GM10266 (cell line): ENCODE measurements around the gene TBC1D8.

Experiments used
- DNase-seq: peaks from one replicate; pipeline ENCODE4 v3.0.0; 2012; ENCODE audit errors: extremely low spot score
- TF ChIP-seq, protein P1 (sequence below): IDR thresholded peaks from 2 replicates; pipeline ENCODE4 v1.5.1; 2012; ENCODE audit warnings: mild to moderate bottlenecking, low read depth; ENCODE audit not compliant: control insufficient read depth, insufficient read depth; ENCODE audit errors: missing control alignments

Gene TBC1D8

DNA sequence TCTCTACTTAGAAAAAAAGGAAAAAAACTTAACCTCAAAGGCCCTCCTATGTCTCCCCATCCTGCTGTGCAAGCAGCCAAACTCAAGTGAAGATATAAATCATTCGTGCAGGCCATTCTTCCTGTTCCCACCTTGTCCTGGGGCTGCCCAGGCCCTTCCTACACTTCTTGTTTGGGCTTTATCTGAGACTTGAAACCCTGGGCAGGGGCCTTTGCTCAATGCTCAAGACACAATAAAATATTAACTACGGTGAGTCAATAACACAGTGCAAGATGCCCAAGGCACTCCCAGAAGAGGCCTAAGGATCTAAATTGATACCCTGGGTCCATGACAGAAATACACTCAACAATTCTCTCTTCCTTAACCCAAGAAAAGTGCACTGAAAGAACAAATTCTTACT is 67.6 kb downstream of the TBC1D8 start:
- DNase-seq: no peak
- TF ChIP-seq, protein P1, sequence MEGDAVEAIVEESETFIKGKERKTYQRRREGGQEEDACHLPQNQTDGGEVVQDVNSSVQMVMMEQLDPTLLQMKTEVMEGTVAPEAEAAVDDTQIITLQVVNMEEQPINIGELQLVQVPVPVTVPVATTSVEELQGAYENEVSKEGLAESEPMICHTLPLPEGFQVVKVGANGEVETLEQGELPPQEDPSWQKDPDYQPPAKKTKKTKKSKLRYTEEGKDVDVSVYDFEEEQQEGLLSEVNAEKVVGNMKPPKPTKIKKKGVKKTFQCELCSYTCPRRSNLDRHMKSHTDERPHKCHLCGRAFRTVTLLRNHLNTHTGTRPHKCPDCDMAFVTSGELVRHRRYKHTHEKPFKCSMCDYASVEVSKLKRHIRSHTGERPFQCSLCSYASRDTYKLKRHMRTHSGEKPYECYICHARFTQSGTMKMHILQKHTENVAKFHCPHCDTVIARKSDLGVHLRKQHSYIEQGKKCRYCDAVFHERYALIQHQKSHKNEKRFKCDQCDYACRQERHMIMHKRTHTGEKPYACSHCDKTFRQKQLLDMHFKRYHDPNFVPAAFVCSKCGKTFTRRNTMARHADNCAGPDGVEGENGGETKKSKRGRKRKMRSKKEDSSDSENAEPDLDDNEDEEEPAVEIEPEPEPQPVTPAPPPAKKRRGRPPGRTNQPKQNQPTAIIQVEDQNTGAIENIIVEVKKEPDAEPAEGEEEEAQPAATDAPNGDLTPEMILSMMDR: no peak

DNA sequence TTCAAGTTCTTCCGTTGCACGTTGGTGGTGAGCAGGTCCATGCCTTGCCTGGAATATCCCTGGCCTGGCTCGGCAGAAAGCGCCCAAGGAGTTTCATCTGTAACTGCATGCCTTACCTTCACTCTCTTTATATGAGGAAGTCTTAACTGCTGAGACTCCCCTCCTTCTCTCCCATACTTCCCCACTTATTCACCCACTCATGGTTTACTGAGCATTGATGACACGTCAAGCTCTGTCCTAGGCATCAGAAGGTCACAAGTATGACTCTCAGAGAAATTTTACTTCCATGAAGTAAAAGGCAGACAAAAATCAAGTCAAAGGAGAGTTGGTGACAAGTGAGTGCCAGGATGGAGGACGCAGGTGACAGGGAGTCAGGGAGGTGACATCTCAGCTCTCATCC is 68.2 kb downstream of the TBC1D8 start:
- DNase-seq: no peak

DNA sequence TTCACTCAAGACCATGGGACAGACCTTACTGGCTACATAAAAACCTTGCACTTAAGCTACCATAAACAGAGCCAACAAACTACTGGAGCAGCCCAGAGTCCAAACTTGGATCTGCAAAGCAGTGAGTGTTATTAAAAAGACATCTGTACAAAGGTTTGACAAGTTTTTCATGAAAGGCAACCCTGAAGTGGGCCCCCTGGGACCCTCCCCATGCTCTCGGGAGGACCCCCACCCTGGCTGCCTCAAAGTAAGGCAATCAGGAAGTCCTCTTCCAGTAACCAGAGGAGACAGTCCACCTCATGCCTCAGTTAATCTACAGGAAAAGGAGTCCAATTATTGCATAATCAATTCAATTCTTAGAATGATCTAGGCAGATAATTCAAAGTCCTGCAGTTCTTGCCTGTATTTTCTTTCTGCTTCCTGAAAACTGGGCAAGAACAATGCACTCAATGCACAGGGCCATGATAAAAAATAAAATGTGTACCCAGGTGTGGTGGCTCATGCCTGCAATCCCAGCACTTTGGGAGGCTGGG is 69.7 kb downstream of the TBC1D8 start:
- TF ChIP-seq, protein P1: no peak
- DNase-seq: no peak

More for the DNA sequence above, 68.2 kb downstream of the TBC1D8 start:
- TF ChIP-seq, protein P1: no peak

DNA sequence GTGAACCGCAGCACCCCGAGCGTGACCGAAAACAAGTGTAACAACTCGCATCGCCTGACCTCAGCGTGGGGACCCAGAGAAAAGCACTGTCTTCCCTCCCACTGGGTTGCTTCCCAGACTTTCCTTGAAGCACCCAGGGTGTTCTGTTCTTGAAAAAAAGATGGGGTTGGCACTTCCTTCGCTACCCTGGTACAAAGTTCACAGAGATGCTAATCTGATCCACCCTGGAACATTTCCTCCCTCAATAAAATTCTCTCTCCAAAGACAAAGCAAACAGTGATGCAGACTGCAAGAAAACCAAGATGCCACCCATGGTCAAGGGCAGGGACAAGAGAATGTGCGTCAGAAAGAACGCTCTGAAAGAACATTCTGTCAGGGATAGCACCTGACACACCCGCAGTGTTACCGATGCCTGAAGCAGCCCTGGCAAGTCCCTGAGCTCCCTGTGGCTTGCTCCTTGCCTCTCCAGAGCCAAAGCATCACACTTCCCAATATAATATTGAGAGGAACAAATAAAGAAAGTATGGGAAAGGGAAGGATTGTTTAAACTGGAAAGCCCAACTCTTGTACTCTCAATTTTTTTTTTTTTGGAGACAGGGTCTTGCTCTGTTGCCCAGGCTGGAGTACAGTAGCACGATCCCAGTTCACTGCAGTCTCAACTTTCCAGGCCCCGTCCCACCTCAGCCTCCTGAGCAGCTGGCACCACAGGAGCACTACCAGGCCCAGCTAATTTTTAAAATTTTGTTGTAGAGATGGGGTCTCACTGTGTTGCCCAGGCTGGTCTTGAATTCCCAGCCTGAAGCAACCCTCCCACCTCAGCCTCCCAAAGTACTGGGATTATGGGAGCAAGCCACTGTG is 70.7 kb downstream of the TBC1D8 start:
- no peak for DNase-seq
- TF ChIP-seq, protein P1: no peak

DNA sequence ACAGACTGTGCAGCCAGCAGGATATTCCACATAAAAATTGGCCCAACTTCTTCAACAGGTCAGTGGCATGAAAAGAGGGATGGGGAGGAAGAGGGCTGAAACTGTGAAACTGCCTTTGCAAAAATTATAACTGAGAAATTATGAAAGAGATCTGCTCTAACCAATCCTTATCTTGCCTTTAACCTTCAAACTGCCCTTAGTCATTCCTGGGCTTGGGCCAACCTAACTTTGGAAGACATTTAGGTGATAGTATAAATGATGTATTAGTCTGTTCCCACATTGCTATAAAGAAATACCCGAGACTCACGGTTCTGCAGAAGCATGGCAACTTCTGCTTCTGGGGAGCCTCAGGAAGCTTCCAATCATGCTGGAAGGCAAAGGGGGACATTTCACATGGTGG is 74.6 kb downstream of the TBC1D8 start:
- TF ChIP-seq, protein P1: no peak

DNA sequence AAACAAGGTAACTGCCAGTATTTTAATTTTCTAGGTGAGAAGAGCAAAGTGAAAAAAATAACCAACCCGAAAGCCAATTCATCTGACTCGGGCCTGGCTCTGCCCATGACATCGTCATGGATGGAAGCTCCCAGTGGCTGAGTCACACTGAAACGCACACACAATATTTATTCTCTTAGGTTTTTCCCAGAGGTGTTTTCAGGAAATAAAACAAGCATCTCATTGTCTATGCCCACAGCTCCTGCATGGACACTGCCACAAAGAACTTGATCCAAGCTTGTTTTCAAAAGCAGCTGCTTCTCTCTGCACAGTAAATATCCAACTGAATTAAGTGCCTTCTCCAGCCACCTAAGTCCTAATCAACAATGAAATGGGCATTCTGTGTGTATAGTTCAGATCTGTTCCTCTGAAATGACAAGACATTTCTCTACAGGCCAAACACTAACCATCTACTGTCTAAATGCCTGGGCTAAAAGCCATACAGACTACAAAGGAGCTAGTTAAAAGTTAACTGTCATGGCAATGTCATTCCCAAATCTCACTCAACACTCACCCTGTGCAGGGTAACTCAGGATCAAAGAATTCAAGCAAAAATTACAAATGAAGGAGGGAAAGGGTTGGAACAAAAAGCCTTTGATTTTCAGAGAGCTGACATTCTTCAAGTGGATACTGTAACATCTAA is 86.2 kb downstream of the TBC1D8 start:
- DNase-seq: no peak
- TF ChIP-seq, protein P1: no peak

More for the DNA sequence above, 74.6 kb downstream of the TBC1D8 start:
- DNase-seq: no peak
